Measurements from ENCODE around the gene ENPP7. TPM values are rescaled to one million over a fixed set of nuclear protein-coding genes. Genes with fewer than 3 reads are reported as not detected.

The ENPP7 gene
- total RNA-seq, 1 donor from 2014 or later: 0.48 TPM

- no peak for DNase-seq (ENCODE audit: low spot score)
Measured at GRCh38 chr17:79702550-79703236, 28.1 kb upstream of the ENPP7 start.

GRCh38 chr17:79704691-79705090, 26.1 kb upstream of the ENPP7 start:
- DNase-seq (ENCODE audit: low spot score): no peak

GRCh38 chr17:79705674-79706073, 25.1 kb upstream of the ENPP7 start:
- no peak for DNase-seq (ENCODE audit: low spot score)

GRCh38 chr17:79706931-79707850, 23.6 kb upstream of the ENPP7 start:
- peak; percentile 93 for DNase-seq (ENCODE audit: low spot score)

GRCh38 chr17:79707931-79708891, 22.5 kb upstream of the ENPP7 start:
- DNase-seq (ENCODE audit: low spot score): peak; percentile 31

GRCh38 chr17:79711715-79712305, 18.9 kb upstream of the ENPP7 start:
- DNase-seq (ENCODE audit: low spot score): no peak

- no peak for DNase-seq (ENCODE audit: low spot score)
Measured at GRCh38 chr17:79713391-79713790, 17.4 kb upstream of the ENPP7 start.

GRCh38 chr17:79714176-79715097, 16.3 kb upstream of the ENPP7 start:
- DNase-seq (ENCODE audit: low spot score): no peak

GRCh38 chr17:79715098-79715942, 15.4 kb upstream of the ENPP7 start:
- no peak for DNase-seq (ENCODE audit: low spot score)

GRCh38 chr17:79715943-79716797, 14.6 kb upstream of the ENPP7 start:
- DNase-seq (ENCODE audit: low spot score): no peak

GRCh38 chr17:79720705-79721292, 9.9 kb upstream of the ENPP7 start:
- DNase-seq (ENCODE audit: low spot score): no peak

- no peak for DNase-seq (ENCODE audit: low spot score)
Measured at GRCh38 chr17:79721993-79722671, 8.6 kb upstream of the ENPP7 start.

GRCh38 chr17:79722787-79723186, 8.0 kb upstream of the ENPP7 start:
- no peak for DNase-seq (ENCODE audit: low spot score)

GRCh38 chr17:79728169-79728907, 2.4 kb upstream of the ENPP7 start:
- peak; percentile 97 for DNase-seq (ENCODE audit: low spot score)

GRCh38 chr17:79728908-79729471, 1.8 kb upstream of the ENPP7 start:
- DNase-seq (ENCODE audit: low spot score): no peak

GRCh38 chr17:79729761-79730160, 982 bp upstream of the ENPP7 start:
- no peak for DNase-seq (ENCODE audit: low spot score)
